Karpas-422 (cell line): ENCODE measurements around the gene SCAMP5. TPM values are rescaled to one million over a fixed set of nuclear protein-coding genes. Genes with fewer than 3 reads are reported as not detected.
A peak's percentile ranks its signal among the peaks of the same experiment; 100 is the strongest.

Experiments used
- DNase-seq: peaks from one replicate; pipeline ENCODE4 v3.0.0-alpha.2; 2015
- H2AFZ ChIP-seq: fragments of 200-600 bp; sonication (generic); 2 replicates; pipeline ENCODE4 v1.6.1; 2014; ENCODE audit warnings: antibody characterized with exemption, low read length, mixed read lengths
- H3K27ac ChIP-seq: fragments of 200-600 bp; sonication (generic); 2 replicates; pipeline ENCODE4 v1.5.1; 2014; ENCODE audit warnings: mild to moderate bottlenecking, low read length, moderate library complexity
- H3K27me3 ChIP-seq: fragments of 200-600 bp; sonication (generic); 2 replicates; pipeline ENCODE4 v1.6.1; 2014; ENCODE audit warnings: low read length, mixed read lengths
- H3K36me3 ChIP-seq: fragments of 200-600 bp; sonication (generic); 2 replicates; pipeline ENCODE4 v1.6.1; 2014; ENCODE audit warnings: low read length, mixed read lengths; ENCODE audit not compliant: insufficient read depth
- H3K4me1 ChIP-seq: fragments of 200-600 bp; sonication (generic); 2 replicates; pipeline ENCODE4 v1.6.1; 2014; ENCODE audit warnings: mild to moderate bottlenecking, low read length, mixed read lengths
- H3K4me2 ChIP-seq: fragments of 200-600 bp; sonication (generic); 2 replicates; pipeline ENCODE4 v1.6.1; 2014; ENCODE audit warnings: low read length, low read depth, mild to moderate bottlenecking; ENCODE audit not compliant: poor library complexity, severe bottlenecking
- H3K4me3 ChIP-seq: fragments of 200-600 bp; sonication (generic); 2 replicates; pipeline ENCODE4 v1.5.1; 2014; ENCODE audit warnings: mild to moderate bottlenecking, antibody characterized with exemption, low read length, mixed read lengths
- H3K79me2 ChIP-seq: fragments of 200-600 bp; sonication (generic); 2 replicates; pipeline ENCODE4 v1.6.1; 2014; ENCODE audit warnings: mild to moderate bottlenecking, low read length, mixed read lengths
- H3K9ac ChIP-seq: fragments of 200-600 bp; sonication (generic); 2 replicates; pipeline ENCODE4 v1.6.0; 2014; ENCODE audit warnings: low read length
- H3K9me2 ChIP-seq: fragments of 200-600 bp; sonication (generic), shearing (Covaris generic); replicated peaks from 2 replicates; pipeline ENCODE4 v1.6.0; 2014; ENCODE audit warnings: mild to moderate bottlenecking, low read length, moderate library complexity; ENCODE audit not compliant: insufficient read depth
- H3K9me3 ChIP-seq: fragments of 300-700, 200-600 bp; sonication (generic); 2 replicates; pipeline ENCODE4 v1.6.1; 2014; ENCODE audit warnings: low read length, mixed read lengths
- H4K20me1 ChIP-seq: fragments of 200-600 bp; sonication (generic); 2 replicates; pipeline ENCODE4 v1.6.1; 2014; ENCODE audit warnings: mild to moderate bottlenecking, antibody characterized with exemption, low read length, low read depth; ENCODE audit not compliant: insufficient read depth
- total RNA-seq: library from RNA; depleted of rRNA; stranded (reverse); fragments of >200 nt; shearing (Covaris generic); gene quantifications from 2 replicates; pipeline ENCODE4 v1.2.3, GENCODE V29; 2014; ENCODE audit warnings: low replicate concordance

Gene SCAMP5
- total RNA-seq, 1 experiment from 2014 or later = 54.0 TPM

DNA sequence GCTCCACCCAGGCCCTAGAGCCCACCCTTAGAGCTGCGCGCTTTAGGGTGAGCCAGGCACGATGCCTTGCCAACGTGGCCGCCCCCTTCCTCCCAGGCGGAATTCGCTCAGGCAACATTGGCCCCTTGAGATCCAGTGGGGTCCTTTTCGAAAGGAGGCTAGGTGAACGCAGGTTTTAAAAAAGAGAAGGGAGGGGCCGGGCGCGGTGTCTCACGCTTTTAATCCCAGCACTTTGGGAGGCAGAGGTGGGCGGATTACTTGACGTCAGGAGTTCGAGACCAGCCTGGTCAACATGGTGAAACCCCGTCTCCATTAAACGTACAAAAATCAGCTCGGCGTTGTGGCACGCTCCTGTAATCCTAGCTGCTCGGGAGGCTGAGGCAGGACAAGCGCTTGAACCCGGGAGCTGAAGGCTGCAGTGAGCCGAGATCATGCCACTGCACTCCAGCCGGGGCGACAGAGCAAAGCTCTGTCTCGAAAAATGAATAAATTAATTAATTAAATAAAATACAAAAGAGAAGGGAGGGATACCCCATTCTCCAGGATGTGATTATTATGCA lies 37.8 kb upstream of the SCAMP5 start:
- H2AFZ ChIP-seq = peak overlapping the region; percentile 86
- DNase-seq = no peak
- no peaks in the 10 kb centered on the region for H3K36me3 ChIP-seq
- H3K9me3 ChIP-seq = no peaks in the 10 kb centered on the region
- no peak overlapping the region for H3K27ac ChIP-seq
- peak overlapping the region; percentile 68 for H3K4me3 ChIP-seq
- H4K20me1 ChIP-seq = peaks cover 23% of the 10 kb centered on the region
- H3K4me2 ChIP-seq = peak overlapping the region; percentile 99
- no peaks in the 10 kb centered on the region for H3K27me3 ChIP-seq
- H3K4me1 ChIP-seq = peaks cover 58% of the 10 kb centered on the region
- no peaks in the 10 kb centered on the region for H3K79me2 ChIP-seq
- peak overlapping the region; percentile 68 for H3K9ac ChIP-seq
- H3K9me2 ChIP-seq = no peaks in the 10 kb centered on the region

GRCh38 chr15:74958320-74958907 lies 36.9 kb upstream of the SCAMP5 start:
- Histone ChIP-seq H3K36me3 (no peaks in the 10 kb centered on the region), H3K9me3 (no peaks in the 10 kb centered on the region), H2AFZ (no peak overlapping the region), H3K4me2 (peak overlapping the region; percentile 46), H3K79me2 (no peaks in the 10 kb centered on the region), H3K27ac (no peak overlapping the region), H3K4me1 (peaks cover 58% of the 10 kb centered on the region), H3K9me2 (no peaks in the 10 kb centered on the region), H4K20me1 (peaks cover 23% of the 10 kb centered on the region), H3K9ac (no peak overlapping the region), H3K4me3 (no peak overlapping the region), H3K27me3 (no peaks in the 10 kb centered on the region)
- no peak for DNase-seq

- no peaks in the 10 kb centered on the region for H3K36me3 ChIP-seq
- peak overlapping the region; percentile 46 for H3K4me2 ChIP-seq
- no peaks in the 10 kb centered on the region for H3K79me2 ChIP-seq
- H3K4me1 ChIP-seq = peaks cover 58% of the 10 kb centered on the region
- H4K20me1 ChIP-seq = peaks cover 21% of the 10 kb centered on the region
- H3K27me3 ChIP-seq = no peaks in the 10 kb centered on the region
- no peak overlapping the region for H3K9ac ChIP-seq
- H2AFZ ChIP-seq = no peak overlapping the region
- 0 out of 2 replicates have a peak overlapping the region, but pooled peaks have one; percentile 26 for H3K4me3 ChIP-seq
- no peak overlapping the region for H3K27ac ChIP-seq
- no peak for DNase-seq
- no peaks in the 10 kb centered on the region for H3K9me2 ChIP-seq
- no peaks in the 10 kb centered on the region for H3K9me3 ChIP-seq
Observed at GRCh38 chr15:74958908-74959585, 36.3 kb upstream of the SCAMP5 start.

DNA sequence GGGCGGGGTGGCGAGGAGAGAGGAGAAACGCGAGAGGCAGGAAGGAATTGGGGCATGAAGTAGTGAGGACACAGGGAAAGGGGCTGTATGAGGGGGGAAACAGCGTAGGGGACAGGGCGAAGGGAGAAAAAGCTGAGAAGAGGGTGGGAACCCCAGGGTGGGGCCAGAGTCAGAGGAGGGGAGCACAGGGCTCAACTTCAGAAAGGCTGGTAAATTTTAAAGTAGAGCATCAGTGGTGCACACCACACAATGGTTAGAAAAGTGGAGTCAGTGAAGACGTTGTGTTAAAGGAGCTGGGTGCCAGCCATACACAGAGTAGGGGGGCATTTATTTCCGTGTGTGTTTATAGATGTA lies 35.8 kb upstream of the SCAMP5 start:
- H3K9me3 ChIP-seq = no peaks in the 10 kb centered on the region
- H3K36me3 ChIP-seq = no peaks in the 10 kb centered on the region
- no peak overlapping the region for H2AFZ ChIP-seq
- H3K9ac ChIP-seq = no peak overlapping the region
- peak overlapping the region; percentile 46 for H3K4me2 ChIP-seq
- peaks cover 16% of the 10 kb centered on the region for H4K20me1 ChIP-seq
- no peaks in the 10 kb centered on the region for H3K27me3 ChIP-seq
- H3K4me3 ChIP-seq = no peak overlapping the region
- no peaks in the 10 kb centered on the region for H3K9me2 ChIP-seq
- no peak overlapping the region for H3K27ac ChIP-seq
- no peaks in the 10 kb centered on the region for H3K79me2 ChIP-seq
- H3K4me1 ChIP-seq = peaks cover 53% of the 10 kb centered on the region
- no peak for DNase-seq

- Histone ChIP-seq H3K79me2 (no peaks in the 10 kb centered on the region), H3K9me3 (no peaks in the 10 kb centered on the region), H3K27ac (no peak overlapping the region), H3K36me3 (no peaks in the 10 kb centered on the region), H3K4me3 (no peak overlapping the region), H3K9ac (no peak overlapping the region), H4K20me1 (peaks cover 9% of the 10 kb centered on the region; the same call in 1 of the 2 replicates), H3K9me2 (no peaks in the 10 kb centered on the region), H3K4me2 (no peak overlapping the region), H2AFZ (no peak overlapping the region), H3K27me3 (no peaks in the 10 kb centered on the region), H3K4me1 (peaks cover 46% of the 10 kb centered on the region)
- no peak for DNase-seq
Observed at GRCh38 chr15:74960286-74960685, 35.1 kb upstream of the SCAMP5 start.

DNA sequence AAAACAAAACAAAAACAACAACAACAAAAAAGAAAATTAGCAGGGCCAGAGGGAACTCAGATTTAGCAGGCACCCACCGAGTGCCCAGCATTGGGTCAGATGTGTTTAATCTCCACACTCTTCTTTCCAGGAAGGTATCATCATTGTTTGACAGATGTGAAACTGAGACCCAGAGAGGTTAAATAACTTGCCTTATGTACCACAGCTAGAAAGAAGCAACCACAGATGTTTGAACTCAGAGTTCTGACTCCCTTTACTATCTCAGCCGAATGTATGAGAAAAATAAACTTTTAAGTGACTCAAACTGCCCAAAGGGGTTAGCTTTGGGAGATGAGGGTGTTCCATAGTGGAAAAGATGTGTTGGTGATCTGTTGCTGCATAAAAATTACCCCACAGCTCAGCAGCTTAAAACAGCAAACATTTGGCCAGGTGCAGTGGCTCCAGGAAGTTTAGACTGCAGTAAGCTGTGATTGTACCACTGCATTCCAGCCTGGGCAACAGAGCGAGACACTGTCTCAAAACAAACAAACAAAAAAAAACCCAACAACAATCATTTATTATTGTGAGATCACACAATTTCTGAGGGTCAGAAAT lies 34.3 kb upstream of the SCAMP5 start:
- Histone ChIP-seq H3K4me3 (no peak overlapping the region), H3K9me3 (no peaks in the 10 kb centered on the region), H3K9me2 (no peaks in the 10 kb centered on the region), H3K27ac (no peak overlapping the region), H3K4me1 (peaks cover 37% of the 10 kb centered on the region), H3K27me3 (no peaks in the 10 kb centered on the region), H3K79me2 (no peaks in the 10 kb centered on the region), H2AFZ (no peak overlapping the region), H3K4me2 (no peak overlapping the region), H3K36me3 (no peaks in the 10 kb centered on the region), H4K20me1 (peaks cover 3% of the 10 kb centered on the region; the same call in 1 of the 2 replicates), H3K9ac (no peak overlapping the region)
- no peak for DNase-seq

DNA sequence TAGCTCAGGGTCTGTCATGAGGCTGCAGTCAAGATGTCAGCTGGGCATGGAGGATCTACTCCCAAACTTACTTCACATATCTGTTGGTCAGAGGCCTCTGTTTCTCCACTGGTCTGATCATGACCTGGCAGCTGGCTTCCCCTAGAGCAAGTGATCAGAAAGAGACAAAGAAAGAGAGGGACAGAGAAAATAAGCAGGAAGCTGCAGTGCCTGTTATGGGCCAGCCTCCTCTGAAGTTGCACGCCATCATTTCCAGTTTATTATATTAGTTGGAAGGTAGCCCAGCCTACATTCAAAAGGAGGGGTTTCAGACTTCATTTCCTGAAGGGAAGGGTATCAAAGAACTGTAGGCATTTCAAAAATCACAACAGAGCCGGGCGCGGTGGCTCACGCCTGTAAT lies 33.7 kb upstream of the SCAMP5 start:
- DNase-seq = no peak

GRCh38 chr15:74962219-74962618 lies 33.1 kb upstream of the SCAMP5 start:
- Histone ChIP-seq H3K4me2 (no peak overlapping the region), H2AFZ (no peak overlapping the region)

More for the DNA sequence above, 33.7 kb upstream of the SCAMP5 start:
- peaks cover 33% of the 10 kb centered on the region for H3K4me1 ChIP-seq
- no peaks in the 10 kb centered on the region for H3K36me3 ChIP-seq
- no peak overlapping the region for H3K27ac ChIP-seq
- no peaks in the 10 kb centered on the region for H3K9me3 ChIP-seq
- peaks cover 3% of the 10 kb centered on the region; the same call in 1 of the 2 replicates for H4K20me1 ChIP-seq
- no peaks in the 10 kb centered on the region for H3K79me2 ChIP-seq
- no peak overlapping the region for H2AFZ ChIP-seq
- no peak overlapping the region for H3K4me3 ChIP-seq
- no peak overlapping the region for H3K9ac ChIP-seq
- no peaks in the 10 kb centered on the region for H3K9me2 ChIP-seq
- H3K27me3 ChIP-seq = no peaks in the 10 kb centered on the region
- no peak overlapping the region for H3K4me2 ChIP-seq

More at GRCh38 chr15:74962219-74962618, 33.1 kb upstream of the SCAMP5 start:
- Histone ChIP-seq H3K27ac (no peak overlapping the region), H3K36me3 (no peaks in the 10 kb centered on the region), H3K9ac (no peak overlapping the region), H3K9me3 (no peaks in the 10 kb centered on the region), H3K4me1 (peaks cover 27% of the 10 kb centered on the region), H4K20me1 (peaks cover 3% of the 10 kb centered on the region; the same call in 1 of the 2 replicates), H3K4me3 (no peak overlapping the region), H3K9me2 (no peaks in the 10 kb centered on the region), H3K27me3 (no peaks in the 10 kb centered on the region), H3K79me2 (no peaks in the 10 kb centered on the region)
- DNase-seq = no peak
